ENCODE results near the gene STK32C. TPM values are rescaled to one million over a fixed set of nuclear protein-coding genes. Genes with fewer than 3 reads are reported as not detected.

The STK32C gene
- total and polyA plus RNA-seq, 8 donors: 9.9 to 18.2 (median 11.6) TPM

GRCh38 chr10:132302421-132303310, 5.1 kb downstream of the STK32C start:
- no peak for ATAC-seq
- no peaks in the 10 kb centered on the region for H3K9me3 ChIP-seq
- no peak overlapping the region for H3K4me3 ChIP-seq
- no peak for TF ChIP-seq CTCF (IDR thresholded peaks at IDR 0.05)
- H3K36me3 ChIP-seq: no peaks in the 10 kb centered on the region
- H3K27ac ChIP-seq: no peak overlapping the region
- intact Hi-C loops (cut with DNase I): no loop called here
- DNase-seq: peak in 1 of 4 donors; percentile 20
- H3K4me1 ChIP-seq: peaks cover 5 to 16% of the 10 kb centered on the region in 2 donors
- H3K27me3 ChIP-seq: peaks cover 0 to 20% of the 10 kb centered on the region in 2 donors

GRCh38 chr10:132301371-132302330, 6.1 kb downstream of the STK32C start:
- DNase-seq (peak in 1 of 4 donors; percentile 24), ATAC-seq (no peak)
- H3K27ac ChIP-seq: no peak overlapping the region
- H3K4me3 ChIP-seq: no peak overlapping the region
- H3K27me3 ChIP-seq: peaks cover 0 to 20% of the 10 kb centered on the region in 2 donors
- no peak for TF ChIP-seq CTCF (IDR thresholded peaks at IDR 0.05)
- no peaks in the 10 kb centered on the region for H3K9me3 ChIP-seq
- intact Hi-C loops (cut with DNase I): no loop called here
- no peaks in the 10 kb centered on the region for H3K36me3 ChIP-seq
- H3K4me1 ChIP-seq: peaks cover 1 to 9% of the 10 kb centered on the region in 2 donors

GRCh38 chr10:132300582-132300981, 7.2 kb downstream of the STK32C start:
- DNase-seq (peak in 2 of 4 donors; percentile 24 to 42), ATAC-seq (no peak)
- H3K9me3 ChIP-seq: no peaks in the 10 kb centered on the region
- H3K36me3 ChIP-seq: no peaks in the 10 kb centered on the region
- H3K27ac ChIP-seq: no peak overlapping the region
- no peak overlapping the region for H3K4me3 ChIP-seq
- no peak for TF ChIP-seq CTCF (IDR thresholded peaks at IDR 0.05)
- peaks cover 0 to 10% of the 10 kb centered on the region in 2 donors for H3K27me3 ChIP-seq
- intact Hi-C loops (cut with DNase I): no loop called here
- H3K4me1 ChIP-seq: no peaks in the 10 kb centered on the region

GRCh38 chr10:132299371-132300336, 8.1 kb downstream of the STK32C start:
- ATAC-seq: no peak
- intact Hi-C loops (cut with DNase I): no loop called here
- peaks cover 0 to 8% of the 10 kb centered on the region in 2 donors for H3K27me3 ChIP-seq
- TF ChIP-seq CTCF (IDR thresholded peaks at IDR 0.05): no peak
- H3K27ac ChIP-seq: no peak overlapping the region
- H3K36me3 ChIP-seq: no peaks in the 10 kb centered on the region
- peak in 2 of 4 donors; percentile 19 to 65 for DNase-seq
- no peak overlapping the region for H3K4me3 ChIP-seq
- no peaks in the 10 kb centered on the region for H3K4me1 ChIP-seq
- no peaks in the 10 kb centered on the region for H3K9me3 ChIP-seq

Data from left lung (tissue), 10 donors.